Measurements from ENCODE around the gene RBMS1. TPM values are rescaled to one million over a fixed set of nuclear protein-coding genes. Genes with fewer than 3 reads are reported as not detected.

RBMS1 gene
- total RNA-seq, 1 donor from 2014 or later, result 148 TPM

DNA sequence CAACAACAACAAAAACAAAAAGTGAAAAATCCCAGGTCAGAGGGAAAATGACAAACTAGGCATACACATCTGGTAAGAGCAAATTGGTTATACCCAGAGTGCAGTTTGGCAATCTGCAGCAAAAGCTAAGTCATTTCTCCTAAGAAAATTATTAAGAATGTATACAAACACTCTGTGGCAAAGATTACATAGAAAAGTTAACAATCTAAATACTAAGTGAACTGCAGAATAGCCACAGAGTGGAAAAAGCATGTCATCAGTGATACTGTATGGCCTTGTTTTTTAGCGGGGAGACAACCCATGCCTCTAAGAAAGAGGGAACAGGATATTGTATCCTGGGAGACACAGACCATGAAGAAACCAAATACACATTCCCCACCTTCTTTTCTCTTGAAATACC lies 157.5 kb downstream of the RBMS1 start:
- peaks cover 83% of the 10 kb centered on the region for H4K20me1 ChIP-seq (ENCODE audit: insufficient read depth, low read length)
- Mint-ChIP-seq H3K27ac (ENCODE audit: unreplicated experiment) (peak overlapping the region; percentile 42), H3K9me3 (ENCODE audit: unreplicated experiment) (no peaks in the 10 kb centered on the region), H3K4me1 (ENCODE audit: low read depth, unreplicated experiment) (peaks cover 65% of the 10 kb centered on the region), H3K36me3 (ENCODE audit: low read depth, unreplicated experiment) (no peaks in the 10 kb centered on the region), H3K4me3 (ENCODE audit: unreplicated experiment) (no peak overlapping the region), H3K27me3 (ENCODE audit: low read depth, unreplicated experiment) (no peaks in the 10 kb centered on the region)
- H3K4me3 ChIP-seq (ENCODE audit: insufficient read depth, low read depth, low read length), result no peak overlapping the region
- peaks cover 99% of the 10 kb centered on the region for H3K79me2 ChIP-seq (ENCODE audit: insufficient read depth, low read length)
- no peak overlapping the region for H3K27ac ChIP-seq (ENCODE audit: low read depth, low read length)
- H3K36me3 ChIP-seq (ENCODE audit: insufficient read depth, low read length), result no peaks in the 10 kb centered on the region
- H3K9me3 ChIP-seq (ENCODE audit: insufficient read depth, low read depth, low read length), result no peaks in the 10 kb centered on the region
- no peak overlapping the region for H3K9ac ChIP-seq (ENCODE audit: low read length)
- TF ChIP-seq CTCF (IDR thresholded peaks at IDR 0.05; ENCODE audit: insufficient read depth, low read depth, low read length) (no peak), EZH2 (IDR thresholded peaks at IDR 0.05; ENCODE audit: insufficient read depth, low read length) (no peak)
- DNase-seq (ENCODE audit: low read depth) (peak; percentile 59), FAIRE-seq (no peak)
- no peak overlapping the region for H3K4me2 ChIP-seq (ENCODE audit: low read length)
- H2AFZ ChIP-seq (ENCODE audit: low read depth, low read length), result no peak overlapping the region
- H3K4me1 ChIP-seq (ENCODE audit: insufficient read depth, low read length), result peaks cover 7% of the 10 kb centered on the region
- no peaks in the 10 kb centered on the region for H3K27me3 ChIP-seq (ENCODE audit: insufficient read depth, low read length)

DNA sequence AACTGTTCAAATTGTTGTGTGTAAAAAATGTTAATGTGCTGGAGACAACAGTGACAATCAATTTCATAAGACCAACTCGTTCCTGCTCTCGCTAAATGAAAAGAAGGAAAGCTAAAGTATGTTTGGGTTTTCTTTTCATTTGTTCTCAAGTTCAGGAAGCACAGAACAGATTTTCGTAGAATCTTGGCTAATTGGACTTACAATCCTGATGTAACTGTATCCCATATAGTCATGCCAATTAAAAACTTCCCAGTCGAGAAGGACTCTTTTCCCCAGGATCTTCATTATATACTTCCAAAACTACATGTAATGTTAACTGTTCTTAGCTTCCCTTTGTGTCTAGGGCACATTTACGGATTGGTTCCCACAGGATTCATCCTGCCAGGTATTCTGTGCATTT lies 158.2 kb downstream of the RBMS1 start:
- no peak overlapping the region for H3K27ac ChIP-seq (ENCODE audit: low read depth, low read length)

More for the DNA sequence above, 158.2 kb downstream of the RBMS1 start:
- peaks cover 99% of the 10 kb centered on the region for H3K79me2 ChIP-seq (ENCODE audit: insufficient read depth, low read length)
- peaks cover 2% of the 10 kb centered on the region for H3K36me3 ChIP-seq (ENCODE audit: insufficient read depth, low read length)
- Mint-ChIP-seq H3K9me3 (ENCODE audit: unreplicated experiment) (no peaks in the 10 kb centered on the region), H3K4me3 (ENCODE audit: unreplicated experiment) (no peak overlapping the region), H3K4me1 (ENCODE audit: low read depth, unreplicated experiment) (peaks cover 70% of the 10 kb centered on the region), H3K36me3 (ENCODE audit: low read depth, unreplicated experiment) (no peaks in the 10 kb centered on the region), H3K27ac (ENCODE audit: unreplicated experiment) (peak overlapping the region; percentile 48), H3K27me3 (ENCODE audit: low read depth, unreplicated experiment) (no peaks in the 10 kb centered on the region)
- no peak overlapping the region for H3K4me3 ChIP-seq (ENCODE audit: insufficient read depth, low read depth, low read length)
- H3K4me2 ChIP-seq (ENCODE audit: low read length), result no peak overlapping the region
- DNase-seq (ENCODE audit: low read depth) (no peak), FAIRE-seq (no peak)
- H3K4me1 ChIP-seq (ENCODE audit: insufficient read depth, low read length), result peaks cover 7% of the 10 kb centered on the region
- no peaks in the 10 kb centered on the region for H3K27me3 ChIP-seq (ENCODE audit: insufficient read depth, low read length)
- H2AFZ ChIP-seq (ENCODE audit: low read depth, low read length), result no peak overlapping the region
- peaks cover 86% of the 10 kb centered on the region for H4K20me1 ChIP-seq (ENCODE audit: insufficient read depth, low read length)
- no peak for TF ChIP-seq CTCF (IDR thresholded peaks at IDR 0.05; ENCODE audit: insufficient read depth, low read depth, low read length)
- TF ChIP-seq EZH2 (IDR thresholded peaks at IDR 0.05; ENCODE audit: insufficient read depth, low read length), result no peak
- no peak overlapping the region for H3K9ac ChIP-seq (ENCODE audit: low read length)
- no peaks in the 10 kb centered on the region for H3K9me3 ChIP-seq (ENCODE audit: insufficient read depth, low read depth, low read length)
